ENCODE results near the gene ANXA2.

GRCh38 chr15:60438646-60439045 lies 40.9 kb upstream of the ANXA2 start:
- TF ChIP-seq CTCF (conservative IDR thresholded peaks at IDR 0.05; ENCODE audit: low read depth, low read length): no peak
- TF ChIP-seq EZH2 (IDR thresholded peaks at IDR 0.05; ENCODE audit: borderline replicate concordance, low read depth, low read length, poor library complexity, severe bottlenecking): no peak

Data from A673 (cell line).